ENCODE measurements around the gene CNTNAP2. TPM values are rescaled to one million over a fixed set of nuclear protein-coding genes. Genes with fewer than 3 reads are reported as not detected.

The CNTNAP2 gene
- total and polyA plus RNA-seq, 11 donors: 0.01 to 2.6 (median 0.31) TPM; not detected in 3

DNA sequence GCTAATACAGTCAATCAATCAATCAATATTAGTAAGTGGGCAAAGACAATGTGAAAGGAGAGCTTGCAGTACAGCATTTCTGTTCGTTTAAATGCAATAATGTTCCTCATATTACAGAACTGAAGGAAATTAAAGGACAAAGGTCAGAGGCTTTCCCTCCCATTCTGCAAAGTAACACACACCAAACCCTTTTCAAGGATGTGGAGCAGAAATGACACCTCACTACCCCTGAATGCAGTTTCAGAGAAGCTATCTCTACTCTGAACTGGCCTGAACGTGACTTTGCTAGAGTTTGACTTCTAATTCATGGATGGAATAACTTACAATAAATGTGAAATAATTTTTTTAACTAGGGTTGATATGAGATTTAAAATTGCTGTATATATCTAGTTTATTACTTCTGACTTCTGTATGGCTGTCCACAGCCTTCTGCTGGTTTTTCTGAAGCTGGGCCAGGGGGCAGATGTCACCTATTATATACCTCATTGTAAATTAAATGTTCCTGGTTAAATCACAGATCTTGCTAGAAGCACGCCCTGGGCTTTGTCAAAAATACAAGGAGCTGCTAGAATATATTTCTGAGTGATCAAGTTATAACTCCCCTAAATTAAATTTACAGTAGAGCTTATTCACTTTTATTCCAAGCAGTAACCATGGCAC, 2317.1 kb downstream of the CNTNAP2 start:
- Histone ChIP-seq H3K27me3 (peaks cover 0 to 7% (median 0%) of the 10 kb centered on the region in 9 donors), H3K27ac (no peak overlapping the region), H3K4me1 (no peaks in the 10 kb centered on the region), H3K4me3 (no peak overlapping the region), H3K9me3 (peaks cover 0 to 4% (median 0%) of the 10 kb centered on the region in 12 donors), H3K36me3 (no peaks in the 10 kb centered on the region)
- TF ChIP-seq, protein P1, sequence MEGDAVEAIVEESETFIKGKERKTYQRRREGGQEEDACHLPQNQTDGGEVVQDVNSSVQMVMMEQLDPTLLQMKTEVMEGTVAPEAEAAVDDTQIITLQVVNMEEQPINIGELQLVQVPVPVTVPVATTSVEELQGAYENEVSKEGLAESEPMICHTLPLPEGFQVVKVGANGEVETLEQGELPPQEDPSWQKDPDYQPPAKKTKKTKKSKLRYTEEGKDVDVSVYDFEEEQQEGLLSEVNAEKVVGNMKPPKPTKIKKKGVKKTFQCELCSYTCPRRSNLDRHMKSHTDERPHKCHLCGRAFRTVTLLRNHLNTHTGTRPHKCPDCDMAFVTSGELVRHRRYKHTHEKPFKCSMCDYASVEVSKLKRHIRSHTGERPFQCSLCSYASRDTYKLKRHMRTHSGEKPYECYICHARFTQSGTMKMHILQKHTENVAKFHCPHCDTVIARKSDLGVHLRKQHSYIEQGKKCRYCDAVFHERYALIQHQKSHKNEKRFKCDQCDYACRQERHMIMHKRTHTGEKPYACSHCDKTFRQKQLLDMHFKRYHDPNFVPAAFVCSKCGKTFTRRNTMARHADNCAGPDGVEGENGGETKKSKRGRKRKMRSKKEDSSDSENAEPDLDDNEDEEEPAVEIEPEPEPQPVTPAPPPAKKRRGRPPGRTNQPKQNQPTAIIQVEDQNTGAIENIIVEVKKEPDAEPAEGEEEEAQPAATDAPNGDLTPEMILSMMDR (IDR thresholded peaks at IDR 0.05): no peak
- TF ChIP-seq POLR2A (IDR thresholded peaks at IDR 0.05): no peak
- DNase-seq (no peak), ATAC-seq (no peak)
- WGBS, 4 donors: 57 to 75% (median 67%) methylated on average over 3 of the region's 3 CpGs
- intact Hi-C loops (cut with DNase I): no loop called here

DNA sequence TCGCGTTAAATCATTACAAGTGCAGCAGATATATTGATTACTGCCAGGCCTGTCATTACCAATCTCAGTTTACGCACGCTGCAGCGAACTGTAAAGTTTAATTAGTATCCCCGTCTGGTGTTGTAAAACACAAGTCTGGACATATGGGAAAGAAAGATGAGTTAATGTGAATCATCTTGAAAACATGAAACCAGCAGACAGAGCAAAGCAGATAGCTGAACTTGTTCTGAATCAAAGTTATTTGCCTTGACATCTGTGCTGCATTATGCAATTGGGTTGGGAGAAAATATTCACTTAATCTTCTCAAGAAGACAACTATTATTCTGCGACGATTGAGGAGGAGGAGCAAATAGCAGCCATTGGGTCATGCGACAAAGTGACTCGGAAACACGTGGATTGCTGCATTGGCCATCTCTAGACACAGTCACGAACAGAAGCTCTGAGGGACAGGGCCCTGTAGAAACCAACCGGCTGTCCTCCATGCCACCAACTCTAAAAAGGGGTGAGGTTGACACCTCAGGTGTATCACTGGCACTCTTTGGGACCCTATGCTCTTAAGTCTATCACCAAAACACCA, 2317.7 kb downstream of the CNTNAP2 start:
- 80 to 85% (median 81%) methylated on average over 13 of the region's 13 CpGs for WGBS, 4 donors
- TF ChIP-seq, protein P1 (IDR thresholded peaks at IDR 0.05): no peak
- no peak for TF ChIP-seq POLR2A (IDR thresholded peaks at IDR 0.05)
- DNase-seq: no peak
- no peaks in the 10 kb centered on the region for H3K36me3 ChIP-seq
- H3K4me3 ChIP-seq: no peak overlapping the region
- no peaks in the 10 kb centered on the region for H3K4me1 ChIP-seq
- peaks cover 0 to 4% (median 0%) of the 10 kb centered on the region in 12 donors for H3K9me3 ChIP-seq
- peaks cover 0 to 10% (median 0%) of the 10 kb centered on the region in 9 donors for H3K27me3 ChIP-seq
- intact Hi-C loops (cut with DNase I): no loop called here
- no peak for ATAC-seq
- no peak overlapping the region for H3K27ac ChIP-seq

DNA sequence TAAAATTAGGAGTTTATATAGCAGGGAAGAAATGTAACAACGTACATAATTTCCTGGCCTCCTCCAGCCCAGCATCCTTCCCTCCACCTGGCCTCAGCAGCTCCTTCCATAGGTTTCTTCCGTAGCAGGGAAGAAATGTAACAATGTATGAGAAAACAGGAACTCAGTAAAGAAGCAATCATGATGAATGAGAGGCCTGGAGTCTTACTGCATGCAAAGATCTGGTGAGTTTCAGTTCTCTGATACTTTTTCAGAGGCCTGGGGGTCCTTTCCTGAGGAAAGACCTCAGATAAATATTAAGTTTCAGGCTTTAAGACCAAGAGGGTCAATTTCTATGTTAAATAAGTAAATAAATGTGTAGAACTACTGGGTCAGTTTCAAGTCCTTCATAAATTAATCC, 2318.3 kb downstream of the CNTNAP2 start:
- ATAC-seq: no peak
- 37 to 64% (median 50%) methylated on average over 2 of the region's 2 CpGs for WGBS, 4 donors

DNA sequence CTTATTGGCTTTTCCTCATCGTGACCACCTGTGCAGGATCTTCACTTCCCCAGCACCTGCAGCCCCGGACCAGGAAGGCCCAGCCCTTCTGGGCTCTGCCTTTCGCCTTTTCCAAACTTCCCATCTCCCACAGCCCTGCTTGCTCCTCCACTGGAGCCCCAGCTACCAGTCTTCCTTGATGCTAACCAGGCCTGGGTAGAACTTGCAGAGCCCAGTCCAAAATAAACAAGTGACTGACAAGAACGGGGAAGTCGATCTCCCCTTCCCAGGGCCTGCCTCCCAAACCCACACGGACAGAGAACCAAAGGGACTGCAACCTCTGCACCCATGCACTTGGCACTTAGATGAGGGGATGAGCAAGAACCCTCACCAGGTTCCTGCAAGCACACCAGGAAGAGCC, 2319.1 kb downstream of the CNTNAP2 start:
- WGBS, 4 donors: 36 to 42% (median 39%) methylated on average over 6 of the region's 6 CpGs

More for the DNA sequence above, 2318.3 kb downstream of the CNTNAP2 start:
- Histone ChIP-seq H3K27ac (no peak overlapping the region), H3K27me3 (peaks cover 0 to 15% (median 0%) of the 10 kb centered on the region in 9 donors), H3K9me3 (peaks cover 0 to 4% (median 0%) of the 10 kb centered on the region in 12 donors), H3K4me3 (no peak overlapping the region), H3K36me3 (no peaks in the 10 kb centered on the region), H3K4me1 (no peaks in the 10 kb centered on the region)
- no peak for DNase-seq
- intact Hi-C loops (cut with DNase I): no loop called here
- TF ChIP-seq, protein P1 (IDR thresholded peaks at IDR 0.05): no peak
- no peak for TF ChIP-seq POLR2A (IDR thresholded peaks at IDR 0.05)

More for the DNA sequence above, 2319.1 kb downstream of the CNTNAP2 start:
- Histone ChIP-seq H3K27ac (no peak overlapping the region), H3K9me3 (peaks cover 0 to 2% (median 0%) of the 10 kb centered on the region in 12 donors), H3K4me1 (no peaks in the 10 kb centered on the region), H3K4me3 (no peak overlapping the region), H3K36me3 (no peaks in the 10 kb centered on the region), H3K27me3 (peaks cover 0 to 15% (median 0%) of the 10 kb centered on the region in 9 donors)
- intact Hi-C loops (cut with DNase I): no loop called here
- no peak for ATAC-seq
- DNase-seq: no peak
- TF ChIP-seq POLR2A (IDR thresholded peaks at IDR 0.05): no peak
- TF ChIP-seq, protein P1 (IDR thresholded peaks at IDR 0.05): no peak

Data from heart left ventricle (tissue), 16 donors.